ENCODE results near the gene SH3BP5.

Gene SH3BP5

GRCh38 chr3:15276028-15276724 is 56.2 kb downstream of the SH3BP5 start:
- DNase-seq (ENCODE audit: low spot score): no peak

DNA sequence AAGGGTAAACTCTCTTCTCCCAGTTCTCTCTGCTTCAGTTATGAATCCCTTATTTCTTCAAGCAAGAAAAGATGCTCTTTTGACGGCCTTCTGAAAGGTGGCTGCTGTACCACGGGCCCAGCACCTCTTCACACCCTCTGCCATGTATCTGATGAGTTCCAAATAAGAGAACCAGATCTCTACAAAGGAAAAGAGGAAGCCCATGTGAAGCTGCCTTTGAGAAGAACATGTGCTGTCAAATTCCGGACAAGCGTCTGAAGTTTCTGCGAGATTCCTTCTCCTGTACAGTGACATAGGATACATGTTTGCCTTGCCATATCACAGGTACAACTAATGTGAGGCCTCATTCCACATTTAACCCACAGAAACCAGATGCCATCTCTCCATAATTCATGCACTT is 59.2 kb downstream of the SH3BP5 start:
- no peak for DNase-seq (ENCODE audit: low spot score)

GRCh38 chr3:15272426-15273196 is 59.8 kb downstream of the SH3BP5 start:
- DNase-seq (ENCODE audit: low spot score): no peak

DNA sequence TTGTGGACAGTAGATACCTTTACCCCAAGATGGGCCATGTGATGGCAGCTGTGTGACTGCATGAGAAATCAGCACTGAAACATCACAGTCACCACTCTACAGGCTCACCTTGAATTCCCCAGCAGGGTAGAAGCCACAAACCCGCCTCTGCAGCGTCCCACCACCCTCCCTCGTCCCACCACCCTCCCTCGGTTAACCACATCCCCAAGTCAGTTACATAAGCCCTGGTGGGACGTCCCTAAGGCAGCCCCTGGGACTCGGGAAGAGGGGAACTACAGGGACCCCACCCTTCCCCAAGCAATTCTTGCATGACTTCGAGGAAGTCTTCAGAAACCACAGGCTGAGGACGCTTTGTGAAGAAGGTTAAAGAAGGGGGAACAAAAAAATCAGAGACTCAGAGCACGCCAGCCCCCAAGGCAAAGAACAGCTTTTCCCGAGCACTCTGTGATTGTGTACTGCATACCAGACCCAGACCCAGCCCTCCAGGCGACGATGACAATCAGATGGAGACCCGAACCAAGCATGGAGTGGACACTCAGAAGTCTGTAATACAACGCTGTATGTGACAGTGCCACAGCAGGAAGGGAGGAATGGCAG is 60.5 kb downstream of the SH3BP5 start:
- DNase-seq (ENCODE audit: low spot score): no peak

DNA sequence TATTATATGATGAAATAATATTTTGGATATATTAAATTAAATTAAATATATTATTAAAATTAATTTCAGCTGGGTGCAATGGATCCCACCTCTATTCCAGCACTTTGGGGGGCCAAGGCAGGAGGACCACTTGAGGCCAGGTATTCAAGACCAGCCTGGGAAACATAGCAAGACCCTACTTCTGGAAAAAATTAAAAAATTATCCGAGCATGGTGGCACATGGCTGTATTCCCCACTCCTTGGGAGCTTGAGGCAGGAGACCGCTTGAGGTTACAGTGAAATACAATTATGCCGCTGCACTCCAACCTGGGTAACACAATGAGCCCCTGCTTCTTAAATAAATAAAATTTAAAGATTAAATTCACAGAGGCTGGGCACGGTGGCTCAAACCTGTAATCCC is 61.4 kb downstream of the SH3BP5 start:
- DNase-seq (ENCODE audit: low spot score): no peak

DNA sequence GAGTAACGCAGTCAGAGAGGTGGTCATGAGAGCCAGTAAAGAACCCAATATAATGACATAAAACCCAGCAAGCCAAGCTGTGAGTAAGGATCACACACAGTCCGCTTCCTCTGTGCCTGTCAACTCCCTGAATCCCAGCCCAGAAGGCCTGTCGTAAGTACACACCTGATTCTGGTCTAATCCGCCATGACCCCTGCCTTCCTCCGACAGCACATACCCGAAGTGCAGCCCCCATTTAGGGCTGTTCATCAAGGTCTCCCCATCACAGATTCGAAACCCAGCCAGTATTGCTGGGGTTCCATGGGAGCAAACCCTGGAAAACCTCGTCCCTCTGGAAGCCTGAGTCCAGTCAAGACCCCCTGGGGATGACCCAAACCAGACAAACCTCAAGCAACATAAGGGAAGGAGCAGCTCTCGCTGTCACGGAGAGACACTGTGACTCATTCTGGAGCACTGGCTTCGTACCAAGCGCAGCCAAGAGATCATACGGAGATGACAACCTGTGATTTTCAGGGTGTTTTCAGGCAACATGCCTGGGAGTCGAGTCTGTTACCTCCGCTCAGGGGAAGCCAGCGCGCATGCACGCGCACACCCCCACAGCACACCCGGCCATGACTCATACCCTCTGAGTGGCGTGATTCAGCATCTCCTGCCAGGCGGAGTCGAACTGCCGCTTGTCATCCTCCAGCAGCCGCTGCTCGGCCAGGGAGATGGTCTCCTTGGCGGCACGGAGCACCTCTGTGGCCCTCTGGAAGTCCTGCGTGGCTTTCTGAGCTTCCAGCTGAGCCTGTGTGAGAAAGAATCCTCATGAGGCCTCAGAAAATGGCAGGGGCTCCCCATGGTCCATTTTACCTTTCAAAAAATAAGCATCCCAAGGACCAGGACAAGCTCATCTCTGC is 63.0 kb downstream of the SH3BP5 start:
- peak; percentile 96 for DNase-seq (ENCODE audit: low spot score)

GRCh38 chr3:15268033-15268631 is 64.3 kb downstream of the SH3BP5 start:
- peak; percentile 84 for DNase-seq (ENCODE audit: low spot score)

DNA sequence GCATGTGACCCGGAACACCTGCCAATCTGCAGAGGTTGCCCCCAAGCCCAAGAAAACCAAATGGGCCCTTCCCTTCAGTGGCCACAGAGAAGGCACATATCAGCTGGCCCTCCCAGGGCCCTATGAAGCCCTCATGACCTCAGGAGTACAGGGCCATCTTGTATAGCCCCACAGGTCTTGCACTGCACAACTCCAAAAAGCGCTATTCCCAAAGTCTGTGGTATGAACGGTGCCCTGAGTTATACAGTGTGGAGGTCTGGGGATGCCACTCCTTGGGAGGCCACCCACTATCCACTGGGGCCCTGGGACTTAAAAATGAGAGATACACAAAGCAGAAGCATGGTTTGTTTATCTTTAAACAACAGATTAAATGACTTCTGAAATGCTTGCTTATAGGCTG is 64.9 kb downstream of the SH3BP5 start:
- no peak for DNase-seq (ENCODE audit: low spot score)

GRCh38 chr3:15266510-15267376 is 65.6 kb downstream of the SH3BP5 start:
- DNase-seq (ENCODE audit: low spot score): no peak

GRCh38 chr3:15265655-15266509 is 66.5 kb downstream of the SH3BP5 start:
- no peak for DNase-seq (ENCODE audit: low spot score)

- DNase-seq (ENCODE audit: low spot score): no peak
Measured at GRCh38 chr3:15264486-15264885, 67.9 kb downstream of the SH3BP5 start.

- no peak for DNase-seq (ENCODE audit: low spot score)
Measured at GRCh38 chr3:15263926-15264325, 68.5 kb downstream of the SH3BP5 start.

GRCh38 chr3:15263120-15263519 is 69.3 kb downstream of the SH3BP5 start:
- no peak for DNase-seq (ENCODE audit: low spot score)

GRCh38 chr3:15262021-15262420 is 70.4 kb downstream of the SH3BP5 start:
- no peak for DNase-seq (ENCODE audit: low spot score)

GRCh38 chr3:15261274-15261673 is 71.1 kb downstream of the SH3BP5 start:
- DNase-seq (ENCODE audit: low spot score): no peak

GRCh38 chr3:15260531-15260930 is 71.9 kb downstream of the SH3BP5 start:
- DNase-seq (ENCODE audit: low spot score): no peak

- no peak for DNase-seq (ENCODE audit: low spot score)
Measured at GRCh38 chr3:15258720-15259119, 73.7 kb downstream of the SH3BP5 start.

DNA sequence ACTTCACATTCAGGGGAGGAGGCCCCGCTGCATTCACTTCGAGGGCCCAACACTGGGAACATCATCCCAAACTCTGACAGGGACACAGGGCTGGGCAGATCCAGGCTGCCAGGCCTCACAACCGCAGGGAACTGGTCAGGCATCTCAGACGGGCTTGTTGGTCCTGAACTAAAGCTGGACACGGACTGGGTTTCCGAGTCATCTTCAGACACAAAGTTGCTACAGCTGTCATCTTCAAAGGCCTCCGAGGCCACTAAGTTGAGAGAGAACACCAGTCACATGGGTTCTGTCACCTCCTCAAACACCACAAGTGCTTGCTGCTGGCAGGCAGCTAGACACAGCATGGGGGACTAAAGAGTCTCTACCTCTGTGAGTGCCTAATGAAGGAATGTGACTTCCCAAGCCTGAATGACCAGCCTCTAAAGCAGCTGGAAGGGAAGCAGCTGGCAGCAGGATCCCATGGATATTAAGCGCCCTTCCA is 75.5 kb downstream of the SH3BP5 start:
- DNase-seq (ENCODE audit: low spot score): no peak

DNA sequence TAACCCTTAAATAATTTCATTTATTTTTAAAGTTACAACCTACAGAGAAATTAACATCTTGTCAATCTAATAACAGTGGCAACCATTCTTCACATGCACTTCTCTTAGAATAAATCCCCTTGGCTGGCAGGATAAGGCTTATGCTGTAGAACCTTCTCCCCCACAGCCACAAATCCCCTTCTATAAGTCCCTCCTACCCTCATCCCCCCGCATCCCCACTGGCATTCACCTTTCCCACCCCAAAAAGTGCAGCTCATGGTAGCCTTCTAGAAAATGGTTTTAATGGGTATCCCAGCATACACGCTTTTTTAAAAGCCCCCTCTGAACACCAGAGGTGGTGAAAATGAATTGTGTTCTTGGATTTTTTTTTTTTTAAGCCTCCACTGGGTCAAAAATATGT is 77.2 kb downstream of the SH3BP5 start:
- DNase-seq (ENCODE audit: low spot score): no peak

Measured in AG08395 (cell line).